ENCODE measurements around the gene AARS2. TPM values are rescaled to one million over a fixed set of nuclear protein-coding genes. Genes with fewer than 3 reads are reported as not detected.

Gene AARS2
- total RNA-seq, 2 experiments from 2014 or later = 21.1 to 23.7 TPM

- CTCF ChIA-PET = interaction anchor here (2.4 to 3.0 kb wide), 2 partner anchors 10 to 34 kb away, joined by 17 to 55 read pairs; partner anchors contain the start of genes HSP90AB1 and SLC29A1
- H3K9me3 Mint-ChIP-seq (ENCODE audit: low read depth) = no peaks in the 10 kb centered on the region
- peak overlapping the region; percentile 75 for H3K4me3 Mint-ChIP-seq
- DNase-seq (no peak), ATAC-seq (no peak)
- peak overlapping the region; percentile 88 for H3K27ac Mint-ChIP-seq
- H3K4me1 Mint-ChIP-seq = peaks cover 67% of the 10 kb centered on the region
- no peaks in the 10 kb centered on the region for H3K27me3 Mint-ChIP-seq
- H3K36me3 Mint-ChIP-seq = peaks cover 37% of the 10 kb centered on the region
Measured at GRCh38 chr6:44258325-44258863, 54.8 kb downstream of the AARS2 start.

- H3K27me3 Mint-ChIP-seq = no peaks in the 10 kb centered on the region
- CTCF ChIA-PET = interaction anchor here (1.3 to 3.1 kb wide), 9 partner anchors 8 to 85 kb away, joined by 5 to 55 read pairs (median 12); partner anchors contain the start of genes AARS2, HSP90AB1 and SLC29A1
- peaks cover 38% of the 10 kb centered on the region for H3K36me3 Mint-ChIP-seq
- no peak for DNase-seq
- no peak for ATAC-seq
- H3K4me1 Mint-ChIP-seq = peaks cover 71% of the 10 kb centered on the region
- no peaks in the 10 kb centered on the region for H3K9me3 Mint-ChIP-seq (ENCODE audit: low read depth)
- H3K27ac Mint-ChIP-seq = peak overlapping the region; percentile 88
- H3K4me3 Mint-ChIP-seq = peak overlapping the region; percentile 75
Measured at GRCh38 chr6:44257753-44258324, 55.3 kb downstream of the AARS2 start.

- peak within 1 kb of the TSS; percentile 90 for H3K4me3 Mint-ChIP-seq
- peaks cover 68% of the 10 kb centered on the region for H3K4me1 Mint-ChIP-seq
Measured at GRCh38 chr6:44257025-44257752, 56.0 kb downstream of the AARS2 start, which contains the start of gene SLC35B2. SLC35B2 (minus strand) TSS chr6:44257528; CDS start chr6:44257410, 118 bp downstream.

GRCh38 chr6:44256775-44257024 is 56.4 kb downstream of the AARS2 start:
- no peaks in the 10 kb centered on the region for H3K27me3 Mint-ChIP-seq
- peaks cover 48% of the 10 kb centered on the region for H3K36me3 Mint-ChIP-seq
- CTCF ChIA-PET = interaction anchor here (0.6 to 3.1 kb wide), 26 partner anchors 9 to 157 kb away, joined by 3 to 55 read pairs (median 5); partner anchors contain the start of genes AARS2, CDC5L, HSP90AB1 and SLC29A1
- peak overlapping the region; percentile 87 for H3K27ac Mint-ChIP-seq
- H3K9me3 Mint-ChIP-seq (ENCODE audit: low read depth) = no peaks in the 10 kb centered on the region
- DNase-seq (no peak), ATAC-seq (peak; percentile 22)
- peak overlapping the region; percentile 90 for H3K4me3 Mint-ChIP-seq
- peaks cover 68% of the 10 kb centered on the region for H3K4me1 Mint-ChIP-seq

More at GRCh38 chr6:44257025-44257752, 56.0 kb downstream of the AARS2 start, which contains the start of gene SLC35B2:
- CTCF ChIA-PET = interaction anchor here (0.7 to 3.1 kb wide), 25 partner anchors 9 to 158 kb away, joined by 3 to 55 read pairs (median 5); partner anchors contain the start of genes AARS2, CDC5L, HSP90AB1 and SLC29A1
- Mint-ChIP-seq H3K36me3 (peaks cover 43% of the 10 kb centered on the region), H3K27me3 (no peaks in the 10 kb centered on the region), H3K27ac (peak within 1 kb of the TSS; percentile 88), H3K9me3 (ENCODE audit: low read depth) (no peaks in the 10 kb centered on the region)
- ATAC-seq (peak; percentile 71), DNase-seq (peak; percentile 77)

- H3K4me1 Mint-ChIP-seq = peaks cover 68% of the 10 kb centered on the region
Measured at GRCh38 chr6:44255871-44256774, 57.0 kb downstream of the AARS2 start.

GRCh38 chr6:44255105-44255808 is 57.9 kb downstream of the AARS2 start:
- Mint-ChIP-seq H3K4me3 (peak overlapping the region; percentile 90), H3K27ac (peak overlapping the region; percentile 87), H3K9me3 (ENCODE audit: low read depth) (no peaks in the 10 kb centered on the region), H3K27me3 (no peaks in the 10 kb centered on the region), H3K36me3 (peaks cover 51% of the 10 kb centered on the region), H3K4me1 (peaks cover 72% of the 10 kb centered on the region)
- CTCF ChIA-PET = interaction anchor here (0.5 to 5.5 kb wide), 9 partner anchors 7 to 482 kb away, joined by 3 to 55 read pairs (median 10); partner anchors contain the start of gene HSP90AB1
- DNase-seq = no peak
- ATAC-seq = no peak

More at GRCh38 chr6:44255871-44256774, 57.0 kb downstream of the AARS2 start:
- CTCF ChIA-PET = interaction anchor here (0.6 to 5.5 kb wide), 29 partner anchors 7 to 483 kb away, joined by 3 to 55 read pairs (median 5); partner anchors contain the start of genes AARS2, CDC5L, HSP90AB1 and SLC29A1
- Mint-ChIP-seq H3K36me3 (peaks cover 50% of the 10 kb centered on the region), H3K27me3 (no peaks in the 10 kb centered on the region), H3K4me3 (peak overlapping the region; percentile 90), H3K9me3 (ENCODE audit: low read depth) (no peaks in the 10 kb centered on the region), H3K27ac (peak overlapping the region; percentile 87)
- no peak for DNase-seq
- ATAC-seq = peak; percentile 6

GRCh38 chr6:44254191-44255104 is 58.7 kb downstream of the AARS2 start:
- Mint-ChIP-seq H3K4me3 (no peak overlapping the region), H3K36me3 (peaks cover 58% of the 10 kb centered on the region), H3K27me3 (no peaks in the 10 kb centered on the region), H3K27ac (peak overlapping the region; percentile 73), H3K4me1 (peaks cover 80% of the 10 kb centered on the region), H3K9me3 (ENCODE audit: low read depth) (no peaks in the 10 kb centered on the region)
- CTCF ChIA-PET = interaction anchor here (0.5 to 5.5 kb wide), 11 partner anchors 8 to 481 kb away, joined by 3 to 39 read pairs (median 4); no protein-coding TSS in a partner anchor
- no peak for DNase-seq
- ATAC-seq = no peak

- peak overlapping the region; percentile 66 for H3K27ac Mint-ChIP-seq
- no peaks in the 10 kb centered on the region for H3K27me3 Mint-ChIP-seq
- H3K9me3 Mint-ChIP-seq (ENCODE audit: low read depth) = no peaks in the 10 kb centered on the region
- H3K36me3 Mint-ChIP-seq = peaks cover 62% of the 10 kb centered on the region
- ATAC-seq (peak; percentile 9), DNase-seq (peak; percentile 80)
- CTCF ChIA-PET = interaction anchor here (1.0 to 5.5 kb wide), 6 partner anchors 9 to 80 kb away, joined by 3 to 39 read pairs (median 4); no protein-coding TSS in a partner anchor
- peaks cover 84% of the 10 kb centered on the region for H3K4me1 Mint-ChIP-seq
- H3K4me3 Mint-ChIP-seq = no peak overlapping the region
Measured at GRCh38 chr6:44253307-44254101, 59.6 kb downstream of the AARS2 start.

GRCh38 chr6:44251576-44252524 is 61.3 kb downstream of the AARS2 start:
- DNase-seq (no peak), ATAC-seq (no peak)
- no peaks in the 10 kb centered on the region for H3K9me3 Mint-ChIP-seq (ENCODE audit: low read depth)
- H3K36me3 Mint-ChIP-seq = peaks cover 72% of the 10 kb centered on the region
- no peaks in the 10 kb centered on the region for H3K27me3 Mint-ChIP-seq
- CTCF ChIA-PET = interaction anchor here (1.1 to 5.5 kb wide), 5 partner anchors 9 to 622 kb away, joined by 3 to 39 read pairs (median 3); partner anchors contain the start of genes AARS2 and GTPBP2
- H3K4me1 Mint-ChIP-seq = peaks cover 81% of the 10 kb centered on the region
- H3K27ac Mint-ChIP-seq = peak overlapping the region; percentile 66
- no peak overlapping the region for H3K4me3 Mint-ChIP-seq

- no peak overlapping the region for H3K4me3 Mint-ChIP-seq
Measured at GRCh38 chr6:44250718-44251123, 62.4 kb downstream of the AARS2 start.

More at GRCh38 chr6:44250718-44251123, 62.4 kb downstream of the AARS2 start:
- DNase-seq (no peak), ATAC-seq (no peak)
- H3K4me1 Mint-ChIP-seq = peaks cover 76% of the 10 kb centered on the region
- peaks cover 74% of the 10 kb centered on the region for H3K36me3 Mint-ChIP-seq
- no peaks in the 10 kb centered on the region for H3K27me3 Mint-ChIP-seq
- no peaks in the 10 kb centered on the region for H3K9me3 Mint-ChIP-seq (ENCODE audit: low read depth)
- CTCF ChIA-PET = interaction anchor here (1.2 to 5.5 kb wide), 3 partner anchors 12 to 621 kb away, joined by 3 to 39 read pairs (median 4); partner anchors contain the start of gene GTPBP2
- peak overlapping the region; percentile 77 for H3K27ac Mint-ChIP-seq

All from activated CD8-positive, alpha-beta memory T cell treated with anti-CD3 and anti-CD28 coated beads, Interleukin-2, amount 10 ng/mL, durations not matched to agents 7 days and 5 days (primary cell).